ENCODE measurements around the gene SH3RF1. TPM values are rescaled to one million over a fixed set of nuclear protein-coding genes. Genes with fewer than 3 reads are reported as not detected.

The SH3RF1 gene
- total and polyA plus RNA-seq, 2 of the 13 experiments (the other 11 are each of a cell fraction or from before 2014, with no cell fraction given) = 3.1 to 3.2 TPM

DNA sequence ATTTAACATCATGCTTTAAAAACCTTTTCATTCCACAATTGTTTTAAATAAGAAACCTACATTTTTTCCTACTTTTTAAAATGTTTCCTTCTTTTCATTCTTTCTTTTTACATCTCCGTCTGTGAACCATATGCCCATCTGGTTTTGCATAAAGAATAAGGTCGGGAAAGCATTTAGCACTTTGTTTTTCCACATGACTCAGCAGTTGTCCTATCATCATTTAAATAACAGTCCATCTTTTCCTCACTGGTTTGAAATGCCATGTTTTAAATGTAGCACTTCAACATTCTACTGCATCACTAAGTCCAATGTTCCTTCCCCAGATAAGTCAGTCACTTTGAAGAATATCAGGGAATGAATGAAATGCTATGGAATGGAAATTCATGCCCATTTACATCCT, 128.4 kb downstream of the SH3RF1 start:
- no peak overlapping the region for H3K4me3 ChIP-seq (replicated peaks in 1 of 3; ENCODE audit: insufficient read depth in 1 of 3, low read depth in 2 of 3, low read length in 3 of 3)
- in situ Hi-C loops (cut with HindIII; ENCODE audit: extremely low pct_ligation_motif_present, low pct_unique_long_range_greater_than_20kb) = no loop called here
- CTCF ChIA-PET (ENCODE audit: low intra/inter-chr PET ratio, low total read pairs) = no interaction called here

DNA sequence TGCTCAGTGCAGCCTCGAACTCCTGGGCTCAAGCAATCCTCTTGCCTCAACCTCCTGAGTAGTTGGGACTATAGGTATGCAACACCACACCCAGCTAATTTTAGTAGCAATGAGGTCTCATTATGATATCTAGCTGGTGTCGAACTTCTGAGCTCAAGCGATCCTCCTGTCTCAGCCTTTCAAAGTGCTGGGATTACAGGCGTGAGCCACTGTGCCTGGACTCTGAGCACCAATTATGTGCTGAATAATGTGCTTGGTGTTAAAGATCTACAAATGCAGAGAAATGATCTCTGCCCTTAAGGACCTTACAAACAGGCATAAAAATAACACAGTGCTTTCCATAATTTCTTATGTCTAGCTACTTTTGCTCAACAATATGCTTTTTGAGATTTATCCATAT, 131.7 kb downstream of the SH3RF1 start:
- ATAC-seq (no peak), DNase-seq (ENCODE audit: low spot score) (no peak), FAIRE-seq (no peak)
- peaks cover 0 to 3% of the 10 kb centered on the region in 2 experiments; a peak in 3 of 5 replicates for H3K36me3 ChIP-seq (replicated peaks in 1 of 2; ENCODE audit: control insufficient read depth in 1 of 2, insufficient read depth in 2 of 2, low read length in 2 of 2)
- no peak overlapping the region for H2AFZ ChIP-seq (ENCODE audit: low read length)
- WGBS (ENCODE audit: low lambda C conversion rate) = 91% methylated on average over 4 of the region's 4 CpGs
- POLR2A ChIA-PET = no interaction called here
- BruUV-seq (replicated peaks) = no TSS peak
- H3K79me2 ChIP-seq (ENCODE audit: insufficient read depth, low read length) = no peaks in the 10 kb centered on the region
- H3K27ac ChIP-seq (ENCODE audit: extremely low read length, insufficient read depth, low read length) = no peak overlapping the region
- H3K27me3 ChIP-seq (ENCODE audit: control insufficient read depth in 1 of 2, insufficient read depth in 2 of 2, low read length in 2 of 2) = no peaks in the 10 kb centered on the region
- TF ChIP-seq, protein P1, sequence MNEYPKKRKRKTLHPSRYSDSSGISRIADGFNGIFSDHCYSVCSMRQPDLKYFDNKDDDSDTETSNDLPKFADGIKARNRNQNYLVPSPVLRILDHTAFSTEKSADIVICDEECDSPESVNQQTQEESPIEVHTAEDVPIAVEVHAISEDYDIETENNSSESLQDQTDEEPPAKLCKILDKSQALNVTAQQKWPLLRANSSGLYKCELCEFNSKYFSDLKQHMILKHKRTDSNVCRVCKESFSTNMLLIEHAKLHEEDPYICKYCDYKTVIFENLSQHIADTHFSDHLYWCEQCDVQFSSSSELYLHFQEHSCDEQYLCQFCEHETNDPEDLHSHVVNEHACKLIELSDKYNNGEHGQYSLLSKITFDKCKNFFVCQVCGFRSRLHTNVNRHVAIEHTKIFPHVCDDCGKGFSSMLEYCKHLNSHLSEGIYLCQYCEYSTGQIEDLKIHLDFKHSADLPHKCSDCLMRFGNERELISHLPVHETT (CRISPR knock-in tag; conservative IDR thresholded peaks at IDR 0.05) = no peak
- TF ChIP-seq, protein P2, sequence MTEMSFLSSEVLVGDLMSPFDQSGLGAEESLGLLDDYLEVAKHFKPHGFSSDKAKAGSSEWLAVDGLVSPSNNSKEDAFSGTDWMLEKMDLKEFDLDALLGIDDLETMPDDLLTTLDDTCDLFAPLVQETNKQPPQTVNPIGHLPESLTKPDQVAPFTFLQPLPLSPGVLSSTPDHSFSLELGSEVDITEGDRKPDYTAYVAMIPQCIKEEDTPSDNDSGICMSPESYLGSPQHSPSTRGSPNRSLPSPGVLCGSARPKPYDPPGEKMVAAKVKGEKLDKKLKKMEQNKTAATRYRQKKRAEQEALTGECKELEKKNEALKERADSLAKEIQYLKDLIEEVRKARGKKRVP (CRISPR knock-in tag; IDR thresholded peaks at IDR 0.05) = no peak
- no peak for TF ChIP-seq ZBTB42 (CRISPR knock-in tag; IDR thresholded peaks at IDR 0.05)
- H3K4me1 ChIP-seq (ENCODE audit: insufficient read depth, low read length) = peaks cover 12% of the 10 kb centered on the region
- in situ Hi-C loops (cut with HindIII; ENCODE audit: extremely low pct_ligation_motif_present, low pct_unique_long_range_greater_than_20kb) (no loop called here), intact Hi-C loops (cut with micrococcal nuclease; ENCODE audit: unreplicated experiment) (no loop called here)
- no peaks in the 10 kb centered on the region for H3K9me3 ChIP-seq (ENCODE audit: low read length)
- H4K20me1 ChIP-seq (ENCODE audit: insufficient read depth, low read length) = no peaks in the 10 kb centered on the region
- H3K4me3 ChIP-seq (replicated peaks in 1 of 3; ENCODE audit: insufficient read depth in 1 of 3, low read depth in 2 of 3, low read length in 3 of 3) = no peak overlapping the region
- CTCF ChIA-PET (ENCODE audit: low intra/inter-chr PET ratio, low total read pairs) = no interaction called here
- H3K4me2 ChIP-seq (ENCODE audit: low read depth, low read length) = no peak overlapping the region
- no peak overlapping the region for H3K9ac ChIP-seq (ENCODE audit: insufficient read depth, low read depth, low read length)

More for the DNA sequence above, 128.4 kb downstream of the SH3RF1 start:
- ATAC-seq = no peak
- no peak overlapping the region for H3K27ac ChIP-seq (ENCODE audit: extremely low read length, insufficient read depth, low read length)
- 93% methylated on average over 2 of the region's 2 CpGs for WGBS (ENCODE audit: low lambda C conversion rate)
- H2AFZ ChIP-seq (ENCODE audit: low read length) = no peak overlapping the region
- no peaks in the 10 kb centered on the region for H4K20me1 ChIP-seq (ENCODE audit: insufficient read depth, low read length)
- H3K9ac ChIP-seq (ENCODE audit: insufficient read depth, low read depth, low read length) = no peak overlapping the region
- no peak overlapping the region for H3K4me2 ChIP-seq (ENCODE audit: low read depth, low read length)
- no peaks in the 10 kb centered on the region for H3K36me3 ChIP-seq (replicated peaks in 1 of 2; ENCODE audit: control insufficient read depth in 1 of 2, insufficient read depth in 2 of 2, low read length in 2 of 2)
- no peak for DNase-seq (ENCODE audit: low spot score)
- intact Hi-C loops (cut with micrococcal nuclease; ENCODE audit: unreplicated experiment) = no loop called here
- H3K9me3 ChIP-seq (ENCODE audit: low read length) = no peaks in the 10 kb centered on the region
- FAIRE-seq = no peak
- POLR2A ChIA-PET = no interaction called here
- H3K4me1 ChIP-seq (ENCODE audit: insufficient read depth, low read length) = no peaks in the 10 kb centered on the region
- no peaks in the 10 kb centered on the region for H3K79me2 ChIP-seq (ENCODE audit: insufficient read depth, low read length)
- TF ChIP-seq MAFK (conservative IDR thresholded peaks at IDR 0.05 in 1 of 2, IDR thresholded peaks at IDR 0.05 in 1 of 2; ENCODE audit: low read length in 2 of 2) (peak; percentile 21 to 52; a peak in 3 of 4 replicates), ZNF556 (CRISPR knock-in tag; IDR thresholded peaks at IDR 0.05; ENCODE audit: borderline replicate concordance) (no peak)
- no peaks in the 10 kb centered on the region for H3K27me3 ChIP-seq (ENCODE audit: control insufficient read depth in 1 of 2, insufficient read depth in 2 of 2, low read length in 2 of 2)
- BruUV-seq (replicated peaks) = no TSS peak

All from HepG2 (cell line).